CD4-positive, alpha-beta T cell (primary cell): ENCODE results near the gene SLC35F1. TPM values are rescaled to one million over a fixed set of nuclear protein-coding genes. Genes with fewer than 3 reads are reported as not detected.

ENCODE experiments used
- ATAC-seq: fragments of 200-7000 bp; cut with Tn5 transposase; one replicate; pipeline ENCODE4 v1.10.0; 2022; ENCODE audit warnings: mild to moderate bottlenecking; ENCODE audit not compliant: poor library complexity
- CTCF ChIA-PET: fragments of 350-600 bp; sonication (Branson Sonifier 250); formaldehyde crosslinking; loops from one replicate; lab custom pipeline; 2021; ENCODE audit warnings: antibody characterized with exemption, inconsistent platforms; lab: Charles Lee
- POLR2A ChIA-PET: fragments of 350-600 bp; sonication (Branson Sonifier 250); formaldehyde crosslinking; loops from one replicate; lab custom pipeline; 2021; ENCODE audit warnings: antibody characterized with exemption, inconsistent platforms; lab: Charles Lee
- DNase-seq, 14 experiments: peaks; one replicate each; pipeline ENCODE4 v3.0.0-alpha.2; 2013 to 2020; ENCODE audit warnings: mixed read lengths in 2 of 14
- H3K27ac ChIP-seq, 2 donors: one replicate each; pipeline versions ENCODE4 v1.5.1 to v1.7.0; 2013; ENCODE audit warnings: low read length in 2 of 2, low read depth in 1 of 2, mild to moderate bottlenecking in 1 of 2
- H3K27me3 ChIP-seq, 2 experiments: 1 replicate in 1 of 2; 2 replicates in 1 of 2; pipeline versions ENCODE4 v1.6.1 to v1.7.0; 2013; ENCODE audit warnings: low read length in 2 of 2, control low read depth in 1 of 2, mild to moderate bottlenecking in 1 of 2, moderate library complexity in 1 of 2; ENCODE audit not compliant: insufficient read depth in 2 of 2, control insufficient read depth in 1 of 2
- H3K36me3 ChIP-seq: one replicate; pipeline ENCODE4 v1.6.1; 2013; ENCODE audit warnings: low read length, control low read depth; ENCODE audit not compliant: insufficient read depth
- H3K4me1 ChIP-seq: one replicate; pipeline ENCODE4 v1.6.1; 2013; ENCODE audit warnings: low read length, control low read depth; ENCODE audit not compliant: insufficient read depth
- H3K4me3 ChIP-seq: one replicate; pipeline ENCODE4 v1.5.1; 2013; ENCODE audit warnings: mild to moderate bottlenecking, low read length, moderate library complexity
- H3K9me3 ChIP-seq, 2 experiments: 1 replicate in 1 of 2; 2 replicates in 1 of 2; pipeline versions ENCODE4 v1.6.1 to v1.7.0; 2013; ENCODE audit warnings: low read length in 2 of 2, mild to moderate bottlenecking in 2 of 2, control low read depth in 1 of 2, moderate library complexity in 1 of 2; ENCODE audit not compliant: control insufficient read depth in 1 of 2, insufficient read depth in 1 of 2
- H3K27ac Mint-ChIP-seq: one replicate; pipeline ENCODE4 v1.8.0; 2020; ENCODE audit warnings: mixed read lengths
- H3K27me3 Mint-ChIP-seq: one replicate; pipeline ENCODE4 v1.8.0; 2021; ENCODE audit warnings: mixed read lengths
- H3K36me3 Mint-ChIP-seq: one replicate; pipeline ENCODE4 v1.8.0; 2021; ENCODE audit warnings: low read depth, mixed read lengths
- H3K4me1 Mint-ChIP-seq: one replicate; pipeline ENCODE4 v1.8.0; 2021; ENCODE audit warnings: low read depth, mixed read lengths
- H3K4me3 Mint-ChIP-seq: one replicate; pipeline ENCODE4 v1.8.0; 2020; ENCODE audit warnings: mild to moderate bottlenecking, mixed read lengths
- H3K9me3 Mint-ChIP-seq: one replicate; pipeline ENCODE4 v1.8.0; 2020; ENCODE audit warnings: mixed read lengths
- CTCF ChIP-seq: fragments of 200-600 bp; IDR thresholded peaks from one replicate; pipeline ENCODE4 v1.8.0; 2022; ENCODE audit warnings: antibody characterized with exemption, mild to moderate bottlenecking
- intact Hi-C, 2 experiments: fragments of 100-400 bp; cut with DNase I in 1 of 2; cut with micrococcal nuclease in 1 of 2; formaldehyde crosslinking; loops; one replicate each; pipeline versions ENCODE4 v1.15.1 to v1.9.0; 2023 to 2025; cut with DNase I, micrococcal nuclease
- total RNA-seq, 174 experiments: library from RNA in 2 of 174; stranded (reverse) in 2 of 174; gene quantifications; one replicate each; pipeline ENCODE4 v1.2.3 and lab custom pipeline; 2021 to 2026

The SLC35F1 gene
- total RNA-seq, 2 experiments from 2014 or later, result not detected

GRCh38 chr6:117938311-117938995 lies 31.4 kb downstream of the SLC35F1 start:
- H3K4me1 ChIP-seq, result no peaks in the 10 kb centered on the region
- Mint-ChIP-seq H3K4me3 (no peak overlapping the region), H3K27ac (no peak overlapping the region), H3K4me1 (no peaks in the 10 kb centered on the region), H3K27me3 (peaks cover 33% of the 10 kb centered on the region), H3K9me3 (no peaks in the 10 kb centered on the region), H3K36me3 (no peaks in the 10 kb centered on the region)
- H3K27me3 ChIP-seq, result peaks cover 0 to 7% of the 10 kb centered on the region in 2 experiments
- ChIA-PET POLR2A (no interaction called here), CTCF (no interaction called here)
- no peaks in the 10 kb centered on the region for H3K9me3 ChIP-seq
- no peak for TF ChIP-seq CTCF
- H3K36me3 ChIP-seq, result no peaks in the 10 kb centered on the region
- intact Hi-C loops, result no loop called here
- H3K4me3 ChIP-seq, result no peak overlapping the region
- DNase-seq (no peak), ATAC-seq (no peak)
- H3K27ac ChIP-seq, result no peak overlapping the region

GRCh38 chr6:117947234-117947633 lies 40.2 kb downstream of the SLC35F1 start:
- H3K36me3 Mint-ChIP-seq, result no peaks in the 10 kb centered on the region
- Histone ChIP-seq H3K9me3 (no peaks in the 10 kb centered on the region), H3K27me3 (peaks cover 5 to 7% of the 10 kb centered on the region in 2 experiments), H3K4me3 (no peak overlapping the region), H3K4me1 (no peaks in the 10 kb centered on the region), H3K27ac (no peak overlapping the region), H3K36me3 (no peaks in the 10 kb centered on the region)
- TF ChIP-seq CTCF, result no peak
- CTCF ChIA-PET, result no interaction called here
- POLR2A ChIA-PET, result no interaction called here
- no peaks in the 10 kb centered on the region for H3K9me3 Mint-ChIP-seq
- peaks cover 13% of the 10 kb centered on the region for H3K27me3 Mint-ChIP-seq
- DNase-seq (no peak), ATAC-seq (no peak)
- intact Hi-C loops, result no loop called here
- no peak overlapping the region for H3K27ac Mint-ChIP-seq
- no peaks in the 10 kb centered on the region for H3K4me1 Mint-ChIP-seq
- no peak overlapping the region for H3K4me3 Mint-ChIP-seq

- H3K27ac ChIP-seq, result no peak overlapping the region
- H3K36me3 ChIP-seq, result no peaks in the 10 kb centered on the region
- H3K9me3 ChIP-seq, result no peaks in the 10 kb centered on the region
- no peaks in the 10 kb centered on the region for H3K9me3 Mint-ChIP-seq
- peaks cover 5 to 8% of the 10 kb centered on the region in 2 experiments for H3K27me3 ChIP-seq
- no peak for TF ChIP-seq CTCF
- no peaks in the 10 kb centered on the region for H3K4me1 ChIP-seq
- H3K27ac Mint-ChIP-seq, result no peak overlapping the region
- ATAC-seq, result no peak
- no peak for DNase-seq
- no peak overlapping the region for H3K4me3 ChIP-seq
- H3K4me3 Mint-ChIP-seq, result no peak overlapping the region
- no peaks in the 10 kb centered on the region for H3K4me1 Mint-ChIP-seq
- ChIA-PET POLR2A (no interaction called here), CTCF (no interaction called here)
- peaks cover 22% of the 10 kb centered on the region for H3K27me3 Mint-ChIP-seq
- no peaks in the 10 kb centered on the region for H3K36me3 Mint-ChIP-seq
- intact Hi-C loops, result no loop called here
Observed at GRCh38 chr6:117951783-117952182, 44.7 kb downstream of the SLC35F1 start.
